ENCODE measurements around the gene QKI.

GRCh38 chr6:163513003-163513402 is 98.5 kb downstream of the QKI start:
- TF ChIP-seq, protein P1, sequence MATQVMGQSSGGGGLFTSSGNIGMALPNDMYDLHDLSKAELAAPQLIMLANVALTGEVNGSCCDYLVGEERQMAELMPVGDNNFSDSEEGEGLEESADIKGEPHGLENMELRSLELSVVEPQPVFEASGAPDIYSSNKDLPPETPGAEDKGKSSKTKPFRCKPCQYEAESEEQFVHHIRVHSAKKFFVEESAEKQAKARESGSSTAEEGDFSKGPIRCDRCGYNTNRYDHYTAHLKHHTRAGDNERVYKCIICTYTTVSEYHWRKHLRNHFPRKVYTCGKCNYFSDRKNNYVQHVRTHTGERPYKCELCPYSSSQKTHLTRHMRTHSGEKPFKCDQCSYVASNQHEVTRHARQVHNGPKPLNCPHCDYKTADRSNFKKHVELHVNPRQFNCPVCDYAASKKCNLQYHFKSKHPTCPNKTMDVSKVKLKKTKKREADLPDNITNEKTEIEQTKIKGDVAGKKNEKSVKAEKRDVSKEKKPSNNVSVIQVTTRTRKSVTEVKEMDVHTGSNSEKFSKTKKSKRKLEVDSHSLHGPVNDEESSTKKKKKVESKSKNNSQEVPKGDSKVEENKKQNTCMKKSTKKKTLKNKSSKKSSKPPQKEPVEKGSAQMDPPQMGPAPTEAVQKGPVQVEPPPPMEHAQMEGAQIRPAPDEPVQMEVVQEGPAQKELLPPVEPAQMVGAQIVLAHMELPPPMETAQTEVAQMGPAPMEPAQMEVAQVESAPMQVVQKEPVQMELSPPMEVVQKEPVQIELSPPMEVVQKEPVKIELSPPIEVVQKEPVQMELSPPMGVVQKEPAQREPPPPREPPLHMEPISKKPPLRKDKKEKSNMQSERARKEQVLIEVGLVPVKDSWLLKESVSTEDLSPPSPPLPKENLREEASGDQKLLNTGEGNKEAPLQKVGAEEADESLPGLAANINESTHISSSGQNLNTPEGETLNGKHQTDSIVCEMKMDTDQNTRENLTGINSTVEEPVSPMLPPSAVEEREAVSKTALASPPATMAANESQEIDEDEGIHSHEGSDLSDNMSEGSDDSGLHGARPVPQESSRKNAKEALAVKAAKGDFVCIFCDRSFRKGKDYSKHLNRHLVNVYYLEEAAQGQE (tag by site-specific recombination; IDR thresholded peaks at IDR 0.05): no peak
- no peak for TF ChIP-seq ZNF366 (tag by site-specific recombination; conservative IDR thresholded peaks at IDR 0.05)
- TF ChIP-seq, protein P2, sequence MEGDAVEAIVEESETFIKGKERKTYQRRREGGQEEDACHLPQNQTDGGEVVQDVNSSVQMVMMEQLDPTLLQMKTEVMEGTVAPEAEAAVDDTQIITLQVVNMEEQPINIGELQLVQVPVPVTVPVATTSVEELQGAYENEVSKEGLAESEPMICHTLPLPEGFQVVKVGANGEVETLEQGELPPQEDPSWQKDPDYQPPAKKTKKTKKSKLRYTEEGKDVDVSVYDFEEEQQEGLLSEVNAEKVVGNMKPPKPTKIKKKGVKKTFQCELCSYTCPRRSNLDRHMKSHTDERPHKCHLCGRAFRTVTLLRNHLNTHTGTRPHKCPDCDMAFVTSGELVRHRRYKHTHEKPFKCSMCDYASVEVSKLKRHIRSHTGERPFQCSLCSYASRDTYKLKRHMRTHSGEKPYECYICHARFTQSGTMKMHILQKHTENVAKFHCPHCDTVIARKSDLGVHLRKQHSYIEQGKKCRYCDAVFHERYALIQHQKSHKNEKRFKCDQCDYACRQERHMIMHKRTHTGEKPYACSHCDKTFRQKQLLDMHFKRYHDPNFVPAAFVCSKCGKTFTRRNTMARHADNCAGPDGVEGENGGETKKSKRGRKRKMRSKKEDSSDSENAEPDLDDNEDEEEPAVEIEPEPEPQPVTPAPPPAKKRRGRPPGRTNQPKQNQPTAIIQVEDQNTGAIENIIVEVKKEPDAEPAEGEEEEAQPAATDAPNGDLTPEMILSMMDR (tag by site-specific recombination; IDR thresholded peaks at IDR 0.05): no peak
- TF ChIP-seq GLI4 (tag by site-specific recombination; IDR thresholded peaks at IDR 0.05): no peak
- no peak for TF ChIP-seq ZNF513 (tag by site-specific recombination; IDR thresholded peaks at IDR 0.05)
- no peak for TF ChIP-seq ZNF510 (tag by site-specific recombination; IDR thresholded peaks at IDR 0.05; ENCODE audit: insufficient replicate concordance)
- no peak for TF ChIP-seq ZNF132 (tag by site-specific recombination; IDR thresholded peaks at IDR 0.05; ENCODE audit: borderline replicate concordance)

Data from HEK293 (cell line).